Hematopoietic multipotent progenitor cell treated with erythropoietin and hydrocortisone succinate and interleukin-3 and kit ligand, for 6 days (in vitro differentiated cells): ENCODE results near the gene P2RY1.
"Not testable (repeated sequence)": the region's sequence is repeated elsewhere in the genome, so short reads cannot be mapped to it uniquely, and the experiment has no call there.

ENCODE experiments used
- DNase-seq: peaks from one replicate; pipeline ENCODE4 v3.0.0-alpha.2; 2015

Gene P2RY1

DNA sequence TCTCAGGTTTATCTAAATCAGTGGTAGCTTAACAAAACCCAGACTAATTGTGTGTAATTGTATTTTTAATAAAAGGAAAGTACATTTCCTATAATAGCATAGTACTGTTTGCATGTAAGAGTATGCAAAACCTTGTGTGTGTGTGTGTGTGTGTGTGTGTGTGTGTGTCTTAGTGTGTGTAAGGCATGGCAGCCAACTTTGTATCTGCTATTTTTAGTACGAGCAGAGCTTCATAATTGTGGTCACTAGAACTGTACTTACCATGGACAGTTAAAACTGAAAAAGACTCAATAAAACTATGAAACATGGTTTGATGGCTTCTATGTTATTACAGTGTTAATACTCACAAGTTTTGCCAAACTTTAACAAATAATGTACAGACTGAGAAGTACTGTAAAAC lies 6.2 kb downstream of the P2RY1 start:
- DNase-seq: no peak

DNA sequence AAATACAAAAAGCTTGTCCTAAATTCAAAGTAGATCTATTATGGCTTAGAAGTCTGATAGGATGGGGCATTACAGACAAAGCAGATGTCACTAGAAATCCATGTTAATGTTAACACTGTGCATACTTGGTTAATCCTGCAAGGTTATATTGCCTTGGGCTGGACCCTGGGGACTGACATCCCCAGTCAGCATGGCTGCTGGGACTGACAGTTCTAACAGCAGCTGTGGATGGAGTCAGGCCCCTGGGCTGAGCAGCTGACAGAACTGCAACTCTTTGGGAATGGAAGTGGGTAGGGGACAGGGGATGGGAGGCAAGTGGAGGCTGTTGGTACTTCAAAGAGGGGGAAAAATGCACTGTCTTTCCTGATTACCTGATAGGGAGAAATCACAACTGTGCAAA lies 7.5 kb downstream of the P2RY1 start:
- DNase-seq: no peak

DNA sequence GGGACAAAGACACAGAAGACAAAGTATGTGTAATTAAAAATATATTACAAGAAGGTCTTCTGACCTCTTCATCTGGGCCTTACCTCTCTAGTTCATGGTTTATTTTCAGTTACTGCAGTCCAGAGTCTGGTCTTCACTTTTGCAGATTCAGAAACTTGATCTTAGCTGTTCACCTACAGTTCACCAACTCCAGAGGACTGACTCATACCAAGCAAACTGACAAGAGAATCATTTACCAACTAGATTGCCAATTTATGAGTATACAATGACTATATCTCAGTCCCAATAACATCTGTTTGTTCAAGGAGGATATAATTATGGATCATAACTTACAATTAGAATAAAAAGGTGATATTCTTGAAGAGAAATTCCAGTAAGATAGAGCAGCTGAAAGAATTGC lies 9.0 kb downstream of the P2RY1 start:
- DNase-seq: no peak

DNA sequence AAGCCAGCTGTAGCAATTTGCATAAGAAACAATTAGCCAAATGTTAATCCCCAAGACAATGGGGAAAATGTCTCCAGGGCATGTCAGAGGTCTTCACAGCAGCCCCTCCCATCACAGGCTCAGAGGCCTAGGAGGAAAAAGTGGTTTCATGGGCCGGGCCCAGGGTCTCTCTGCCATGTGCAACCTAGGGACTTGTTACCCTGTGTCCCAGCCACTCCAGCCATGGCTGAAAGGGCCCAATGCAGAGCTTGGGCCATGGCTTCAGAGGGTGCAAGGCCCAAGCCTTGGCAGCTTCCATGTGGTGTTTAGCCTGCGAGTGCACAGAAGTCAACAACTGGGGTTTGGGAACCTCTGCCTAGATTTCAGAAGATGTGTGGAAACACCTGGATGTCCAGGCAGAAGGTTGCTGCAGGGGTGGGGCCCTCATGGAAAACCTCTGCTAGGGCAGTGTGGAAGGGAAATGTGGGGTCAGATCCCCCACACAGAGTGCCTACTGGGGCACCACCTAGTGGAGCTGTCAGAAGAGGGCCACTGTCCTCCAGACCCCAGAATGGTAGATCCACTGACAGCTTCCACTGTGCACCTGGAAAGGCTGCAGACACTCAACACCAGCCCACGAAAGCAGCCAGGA lies 11.8 kb downstream of the P2RY1 start:
- DNase-seq: not testable (repeated sequence)

DNA sequence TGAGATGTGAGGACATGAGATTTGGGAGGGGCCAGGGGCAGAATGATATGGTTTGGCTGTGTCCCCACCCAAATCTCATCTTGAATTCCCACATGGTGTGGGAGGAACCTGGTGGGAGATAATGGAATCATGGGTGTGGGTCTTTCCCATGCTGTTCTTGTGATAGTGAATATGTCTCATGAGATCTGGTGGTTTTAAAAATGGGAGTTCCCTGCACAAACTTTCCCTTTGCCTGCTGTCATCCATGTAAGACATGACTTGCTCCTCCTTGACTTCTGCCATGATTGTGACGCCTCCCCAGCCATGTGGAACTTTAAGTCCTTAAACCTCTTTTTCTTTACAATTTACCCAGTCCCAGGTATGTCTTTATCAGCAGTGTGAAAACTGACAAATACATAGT lies 12.7 kb downstream of the P2RY1 start:
- DNase-seq: not testable (repeated sequence)

DNA sequence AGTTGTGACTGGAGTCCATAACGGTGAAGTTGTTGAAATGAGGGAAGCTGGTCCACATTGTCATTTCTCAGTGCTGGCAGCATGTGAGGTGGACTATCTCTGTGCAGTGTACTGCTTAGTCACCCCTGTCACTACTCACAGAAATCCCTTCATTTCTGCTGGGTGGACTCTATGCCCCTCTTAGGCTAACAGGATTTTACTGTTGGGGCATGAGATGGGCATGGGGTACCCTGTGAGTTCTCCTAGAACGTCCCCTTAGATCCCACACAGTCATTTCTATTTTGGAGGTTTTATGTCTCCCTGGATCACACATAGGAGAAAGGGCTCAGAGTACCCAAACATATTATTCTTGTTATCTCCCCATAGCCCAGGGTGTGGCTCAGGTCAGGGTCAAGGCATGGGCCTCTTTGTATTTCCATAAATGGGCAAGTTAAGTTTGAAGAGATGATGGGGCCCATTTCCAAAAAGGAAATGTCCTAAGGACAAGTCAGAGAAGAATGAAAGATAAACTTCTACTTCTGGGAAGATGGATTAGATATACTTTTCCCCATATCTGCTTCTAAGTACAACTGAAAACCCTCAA lies 15.2 kb downstream of the P2RY1 start:
- no peak for DNase-seq

DNA sequence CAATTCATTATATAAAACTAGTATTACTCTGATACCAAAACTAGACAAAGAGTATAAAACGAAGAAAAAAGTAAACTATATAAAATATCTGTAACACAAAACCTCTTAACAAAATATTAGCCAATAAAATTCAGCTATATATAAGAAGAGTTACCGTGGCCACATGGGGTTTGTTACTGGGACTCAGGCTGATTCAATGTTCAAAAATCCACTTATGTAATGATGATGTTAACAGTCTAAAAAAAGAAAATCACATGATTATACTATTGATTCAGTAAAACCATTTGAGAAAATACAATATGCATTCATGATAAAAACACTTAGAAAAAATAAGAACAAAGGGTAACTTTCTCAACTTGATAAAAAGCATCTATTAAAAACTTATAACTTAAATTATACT lies 18.3 kb downstream of the P2RY1 start:
- DNase-seq: no peak

DNA sequence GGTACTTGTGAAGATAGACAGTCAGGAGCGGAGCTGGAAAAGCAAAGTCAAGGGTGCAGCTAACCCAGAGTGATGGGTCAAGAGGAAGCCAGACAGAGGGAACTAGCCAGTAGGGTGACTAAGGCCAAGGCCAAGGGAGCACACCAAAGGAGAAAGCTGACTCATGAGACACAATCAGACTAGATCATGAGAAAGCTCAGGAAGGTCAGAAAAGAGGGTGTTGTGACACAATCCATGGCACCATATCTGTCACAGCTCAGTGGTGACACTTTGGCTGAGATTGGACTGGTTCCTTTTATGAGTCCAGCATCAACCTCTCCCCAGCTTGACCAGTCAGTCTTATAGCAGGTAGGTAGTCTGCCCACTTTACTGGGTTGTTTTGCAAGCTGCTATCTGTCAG lies 22.2 kb downstream of the P2RY1 start:
- no peak for DNase-seq

DNA sequence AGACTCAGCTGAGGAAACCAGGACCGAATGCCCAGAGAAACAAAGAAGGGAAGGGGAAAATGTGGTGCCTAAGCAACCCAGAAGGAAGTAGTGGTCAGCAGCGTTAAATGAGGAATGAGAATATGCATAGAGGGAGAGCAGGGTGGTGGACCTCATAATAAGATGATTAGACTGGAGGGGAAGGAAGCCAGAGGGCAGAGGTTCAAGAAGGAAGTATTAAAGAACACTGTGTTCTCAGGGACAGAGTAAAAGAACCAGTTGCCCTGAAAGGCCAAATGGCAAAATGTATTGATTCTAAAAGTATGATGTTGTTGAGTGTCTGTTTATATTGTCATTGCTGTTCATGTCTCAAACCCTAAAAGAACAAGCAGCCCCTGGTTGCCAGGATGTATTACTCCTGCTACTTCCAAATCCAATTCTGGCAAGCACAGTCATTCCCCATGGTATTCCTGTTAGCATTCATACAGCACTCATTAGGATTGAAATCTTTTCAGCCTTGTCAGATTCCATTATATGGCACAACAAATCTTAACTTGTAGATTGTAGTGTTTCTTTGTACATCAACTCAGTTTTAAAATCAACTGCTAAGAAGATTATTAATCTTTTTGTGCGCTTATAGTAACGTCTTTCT lies 23.4 kb downstream of the P2RY1 start:
- no peak for DNase-seq

DNA sequence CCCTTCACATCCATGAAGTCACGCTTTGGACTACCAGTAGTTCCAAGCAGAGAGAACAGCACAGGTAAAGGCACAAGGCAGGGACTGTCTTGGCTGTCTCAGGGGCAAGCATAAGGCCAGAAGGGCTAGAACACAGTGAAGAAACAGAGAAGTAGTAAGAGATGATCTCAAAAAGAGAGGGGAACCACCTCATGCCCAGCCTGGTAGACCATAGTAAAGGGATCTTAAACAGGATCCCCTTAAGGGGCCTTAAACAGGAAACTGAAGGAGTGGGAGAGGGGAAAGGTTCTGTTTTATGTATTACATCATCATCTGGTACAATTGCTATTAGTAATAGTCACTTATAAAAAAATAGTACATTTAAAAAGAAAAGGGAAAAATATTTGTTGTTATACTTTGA lies 25.8 kb downstream of the P2RY1 start:
- DNase-seq: no peak

DNA sequence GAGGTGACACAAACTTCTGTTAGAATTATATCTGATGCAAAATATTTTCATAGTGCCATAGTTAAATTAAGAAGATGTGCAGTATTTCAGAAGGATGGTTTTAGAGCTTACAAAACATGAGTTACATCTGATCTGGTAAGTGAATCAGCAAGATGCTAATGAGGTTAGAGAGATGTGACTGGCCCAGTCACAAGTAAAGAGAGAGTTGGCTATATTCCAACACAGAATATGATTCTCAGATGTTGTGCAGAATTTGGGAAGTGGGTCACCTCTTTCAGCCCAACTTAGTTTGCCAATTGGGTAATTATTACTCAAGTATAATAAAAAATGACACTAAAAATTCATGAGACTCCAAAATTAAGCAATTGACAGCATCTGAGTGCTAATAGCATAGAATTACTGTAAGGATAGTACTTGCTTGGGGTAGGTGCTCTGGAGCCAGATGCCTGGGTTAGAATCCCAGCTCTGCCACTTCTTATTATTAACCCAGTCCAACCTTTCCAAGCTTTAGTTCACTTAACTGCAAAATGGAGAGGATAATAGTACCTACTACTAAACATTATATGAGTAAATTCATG lies 30.8 kb downstream of the P2RY1 start:
- peak; percentile 35 for DNase-seq

DNA sequence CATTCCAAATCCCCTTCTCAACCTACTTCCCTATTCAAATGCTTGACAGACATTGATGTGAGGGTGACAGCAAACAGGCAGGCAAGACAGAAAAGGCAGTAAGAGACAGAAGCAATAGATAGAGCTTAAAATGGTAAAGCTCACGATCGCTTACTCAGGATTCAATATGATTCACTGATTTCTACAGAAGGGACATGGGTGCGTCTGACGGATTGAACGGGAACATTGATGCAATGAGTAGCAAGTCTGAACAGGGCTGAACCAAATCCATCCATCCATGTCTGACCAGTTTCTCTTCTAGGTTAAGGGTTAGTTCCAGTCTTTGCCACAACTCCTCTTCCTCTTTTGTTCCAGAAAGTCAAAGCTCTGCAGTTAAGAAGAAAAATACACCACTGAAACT lies 35.1 kb downstream of the P2RY1 start:
- DNase-seq: no peak

DNA sequence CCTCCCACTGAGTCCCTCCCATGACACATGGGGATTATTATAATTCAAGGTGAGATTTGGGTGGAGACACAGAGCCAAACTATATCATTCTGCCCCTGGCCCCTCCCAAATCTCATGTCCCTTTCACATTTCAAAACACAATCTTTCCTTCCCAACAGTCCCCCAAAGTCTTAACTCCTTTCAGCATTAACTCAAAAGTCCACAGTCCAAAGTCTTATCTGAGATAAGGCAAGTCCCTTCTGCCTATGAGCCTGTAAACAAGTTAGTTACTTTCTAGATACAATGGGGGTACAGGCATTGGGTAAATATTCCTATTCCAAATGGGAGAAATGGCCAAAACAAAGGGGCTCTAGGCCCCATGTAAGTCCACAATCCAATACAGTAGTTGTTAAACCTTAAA lies 38.4 kb downstream of the P2RY1 start:
- not testable (repeated sequence) for DNase-seq

DNA sequence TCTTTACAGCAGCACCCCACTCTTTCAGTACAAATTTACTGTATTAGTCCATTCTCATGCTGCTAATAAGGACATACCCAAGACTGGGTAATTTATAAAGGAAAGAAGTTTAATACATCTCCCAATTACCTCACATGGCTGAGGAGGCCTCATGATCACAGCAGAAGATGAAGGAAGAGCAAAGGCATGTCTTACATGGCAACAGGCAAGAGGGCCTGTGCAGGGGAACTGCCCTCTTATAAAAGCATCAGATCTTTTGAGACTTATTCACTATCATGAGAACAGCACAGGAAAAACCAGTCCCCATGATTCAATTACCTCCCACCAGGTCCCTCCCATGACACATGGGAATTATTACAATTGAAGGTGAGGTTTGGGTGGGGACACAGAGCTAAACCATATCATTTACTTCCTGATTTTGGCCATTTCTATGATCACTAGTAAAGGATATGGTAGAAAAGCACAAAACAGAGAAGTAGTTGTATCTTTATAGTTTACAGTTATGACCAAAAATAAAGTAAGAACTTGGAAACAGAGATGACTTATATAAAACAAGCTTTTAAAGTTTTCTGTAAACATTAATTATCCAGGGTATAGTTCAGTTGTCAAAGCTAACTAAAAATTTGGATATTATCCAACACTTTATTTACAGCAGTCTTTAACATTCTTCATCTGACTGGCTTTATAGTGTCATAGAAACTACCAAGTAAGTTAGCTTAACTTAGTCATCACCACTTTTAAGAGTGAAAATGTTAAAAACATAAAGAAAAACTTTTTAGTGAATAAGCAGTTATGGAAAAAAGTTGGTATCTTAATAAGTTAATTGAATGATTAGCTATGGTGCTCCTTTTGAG lies 40.2 kb downstream of the P2RY1 start:
- no peak for DNase-seq

DNA sequence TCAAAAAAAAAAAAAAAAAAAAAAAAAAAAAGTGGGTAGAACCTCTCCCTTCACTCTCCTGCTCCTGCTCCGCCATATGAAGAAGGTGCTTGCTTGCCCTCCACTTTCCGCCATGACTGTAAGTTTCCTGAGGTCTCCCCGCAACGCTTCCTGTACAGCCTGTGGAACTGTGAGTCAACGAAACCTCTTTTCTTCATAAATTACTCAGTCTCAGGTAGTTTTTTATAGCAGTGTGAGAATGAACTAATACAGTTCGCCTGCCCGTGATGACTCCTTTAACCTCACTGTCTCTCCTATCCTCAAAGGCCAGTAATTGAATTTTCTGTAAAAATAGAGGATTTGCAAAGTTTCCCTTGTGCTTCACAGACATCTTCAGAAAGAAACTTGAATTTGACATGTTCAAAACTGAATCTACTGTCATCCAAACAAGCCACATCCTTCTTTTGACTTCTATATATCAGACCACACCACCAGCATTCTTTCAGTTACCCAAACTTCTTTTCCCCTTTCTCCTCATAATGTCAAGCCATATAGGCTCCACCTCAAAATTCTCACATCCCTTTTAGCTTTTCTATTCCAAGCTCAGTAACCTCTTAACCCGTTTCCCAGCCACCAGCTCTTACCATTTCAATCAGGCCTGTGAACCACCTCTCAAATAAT lies 44.3 kb downstream of the P2RY1 start:
- no peak for DNase-seq

DNA sequence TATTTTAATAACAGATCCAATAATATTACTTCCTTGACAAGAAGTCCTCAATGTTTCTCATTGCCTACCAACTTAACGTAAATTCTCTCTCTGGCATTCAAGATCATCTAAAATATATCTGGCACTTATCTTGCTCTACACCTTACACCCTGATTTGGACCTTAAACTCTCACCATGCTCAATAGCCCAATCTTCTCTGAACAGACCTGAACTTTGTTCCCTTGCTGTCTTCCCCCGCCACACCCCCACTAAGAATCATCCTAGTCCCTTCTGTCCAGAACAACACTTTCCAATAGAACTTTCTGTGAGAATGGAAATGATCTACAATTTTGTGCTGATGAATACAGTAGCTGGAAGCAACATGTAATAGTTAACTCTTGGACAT lies 44.9 kb downstream of the P2RY1 start:
- no peak for DNase-seq

DNA sequence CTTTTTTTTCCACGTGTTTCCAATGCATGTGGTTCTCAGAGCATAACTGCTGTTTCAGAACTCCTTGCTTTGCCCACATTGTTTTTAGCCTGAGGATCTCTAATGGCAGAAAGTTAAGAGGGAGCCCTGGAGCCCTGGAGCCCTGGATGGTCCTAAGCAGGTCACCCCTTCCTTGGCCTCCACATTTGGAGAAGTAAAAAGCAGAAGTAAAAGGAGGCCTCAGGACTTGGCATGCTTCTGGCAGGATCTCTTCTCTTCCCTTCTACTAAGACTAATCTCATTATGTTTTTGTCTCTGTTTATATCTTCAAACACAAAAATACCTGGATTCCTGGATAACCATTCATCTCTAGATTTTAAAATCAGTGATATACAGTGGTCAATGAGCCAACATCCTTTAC lies 50.1 kb downstream of the P2RY1 start:
- DNase-seq: peak; percentile 35
